K562 (cell line): ENCODE measurements around the gene FGGY. TPM values are rescaled to one million over a fixed set of nuclear protein-coding genes. Genes with fewer than 3 reads are reported as not detected.

Source experiments
- ATAC-seq: fragments of 200-7000 bp; cut with Tn5 transposase; 3 replicates; pipeline ENCODE4 v1.9.1; 2020; ENCODE audit warnings: moderate library complexity
- BruUV-seq: library from RNA; stranded (reverse); fragments of 400-500 nt; replicated peaks from 2 replicates; lab custom pipeline; 2021; lab: Mats Ljungman, UMichigan
- CTCF ChIA-PET: fragments of 300-600 bp; formaldehyde crosslinking; extraction: SDS; loops from one replicate; lab custom pipeline; 2021; ENCODE audit warnings: low intra/inter-chr PET ratio; lab: Yijun Ruan, JAX
- POLR2A ChIA-PET: fragments of 300-600, 350-650 bp; sonication (Branson Sonifier 250); formaldehyde crosslinking; extraction: SDS; loops from one replicate; lab custom pipeline; 2021; ENCODE audit warnings: antibody characterized with exemption, inconsistent platforms; lab: Yijun Ruan, JAX
- DNase-seq, 4 experiments: peaks; one replicate each; pipeline versions ENCODE4 v3.0.0 to v3.0.0-alpha.2; 2011 to 2018; ENCODE audit warnings: low spot score in 3 of 4, mixed read lengths in 3 of 4; ENCODE audit errors: extremely low read depth in 1 of 4
- FAIRE-seq: peaks from 2 replicates; lab custom pipeline; 2011; peaks lifted over from hg19 to GRCh38; lab: Jason Lieb, UNC
- H2AFZ ChIP-seq: 2 replicates; pipeline ENCODE4 v1.6.0; 2011; ENCODE audit warnings: low read depth, low read length, control low read depth, inconsistent platforms
- H3K27ac ChIP-seq: fragments of 200-600 bp; 3 replicates; pipeline ENCODE4 v1.8.0; 2011; ENCODE audit warnings: low read depth, mild to moderate bottlenecking, control low read depth, inconsistent platforms, low read length, moderate library complexity, mixed read lengths; ENCODE audit errors: extremely low read depth
- H3K27me3 ChIP-seq, 2 experiments: fragments of 300-600 bp in 1 of 2; 2 replicates in 1 of 2; 3 replicates in 1 of 2; pipeline versions ENCODE4 v1.6.0 to v1.8.0; 2011; ENCODE audit warnings: inconsistent platforms in 2 of 2, low read length in 2 of 2, mild to moderate bottlenecking in 1 of 2, mixed read lengths in 1 of 2, moderate library complexity in 1 of 2; ENCODE audit not compliant: control insufficient read depth in 2 of 2, insufficient read depth in 2 of 2
- H3K36me3 ChIP-seq: fragments of 300-600 bp; 3 replicates; pipeline ENCODE4 v1.8.0; 2011; ENCODE audit warnings: mild to moderate bottlenecking, low read length, inconsistent platforms; ENCODE audit not compliant: control insufficient read depth, insufficient read depth
- H3K4me1 ChIP-seq, 2 experiments: fragments of 200-600 bp in 1 of 2; replicated peaks in 1 of 2; 2 replicates in 1 of 2; 3 replicates in 1 of 2; pipeline versions ENCODE4 v1.5.1 to v1.8.0; 2011; ENCODE audit warnings: inconsistent platforms in 2 of 2, low read length in 2 of 2, mild to moderate bottlenecking in 1 of 2, mixed read lengths in 1 of 2, moderate library complexity in 1 of 2; ENCODE audit not compliant: control insufficient read depth in 2 of 2, insufficient read depth in 2 of 2
- H3K4me2 ChIP-seq: 2 replicates; pipeline ENCODE4 v1.6.1; 2011; ENCODE audit warnings: low read length, control low read depth, inconsistent platforms, mixed read lengths; ENCODE audit not compliant: insufficient read depth
- H3K4me3 ChIP-seq: fragments of 200-600 bp; sonication (generic), shearing (Covaris generic); 2 replicates; pipeline ENCODE4 v1.5.1; 2016; ENCODE audit warnings: control low read depth, inconsistent platforms
- H3K79me2 ChIP-seq: fragments of 200-600 bp; 3 replicates; pipeline ENCODE4 v1.8.0; 2011; ENCODE audit warnings: low read length, inconsistent platforms; ENCODE audit not compliant: control insufficient read depth, insufficient read depth
- H3K9ac ChIP-seq, 2 experiments: 2 replicates each; pipeline versions ENCODE4 v1.6.0 to v1.6.1; 2011; ENCODE audit warnings: low read depth in 2 of 2, low read length in 2 of 2, control low read depth in 1 of 2, inconsistent platforms in 1 of 2, mild to moderate bottlenecking in 1 of 2, mixed read lengths in 1 of 2; ENCODE audit not compliant: insufficient read depth in 1 of 2
- H3K9me1 ChIP-seq: one replicate; pipeline ENCODE4 v1.6.0; 2011; ENCODE audit warnings: inconsistent platforms, mild to moderate bottlenecking, low read length, moderate library complexity; ENCODE audit not compliant: control insufficient read depth, insufficient read depth
- H3K9me3 ChIP-seq: replicated peaks from 2 replicates; pipeline ENCODE4 v1.5.1; 2011; ENCODE audit warnings: low read depth, low read length, inconsistent platforms; ENCODE audit not compliant: control insufficient read depth, insufficient read depth
- H4K20me1 ChIP-seq: replicated peaks from 2 replicates; pipeline ENCODE4 v1.6.1; 2011; ENCODE audit warnings: low read length, inconsistent platforms, mixed read lengths; ENCODE audit not compliant: control insufficient read depth, insufficient read depth
- E2F1 ChIP-seq: sonication (generic); formaldehyde crosslinking; IDR thresholded peaks from 2 replicates; pipeline ENCODE4 v1.8.1; 2023; ENCODE audit warnings: mild to moderate bottlenecking, missing genetic modification reagents, moderate library complexity
- E2F5 ChIP-seq: sonication (generic); formaldehyde crosslinking; IDR thresholded peaks from 2 replicates; pipeline ENCODE4 v1.8.0; 2022; ENCODE audit warnings: mild to moderate bottlenecking, missing genetic modification reagents
- GATAD2B ChIP-seq: fragments of 450-650 bp; IDR thresholded peaks from 2 replicates; pipeline ENCODE4 v1.6.1; 2017; ENCODE audit warnings: mild to moderate bottlenecking, borderline replicate concordance
- HNRNPUL1 ChIP-seq: fragments of 200-400 bp; formaldehyde crosslinking; IDR thresholded peaks from 2 replicates; pipeline ENCODE4 v1.6.1; 2017; ENCODE audit warnings: low read length
- KDM2B ChIP-seq: fragments of 250-450 bp; sonication (Bioruptor Pico); IDR thresholded peaks from 2 replicates; pipeline ENCODE4 v1.8.0; 2021; ENCODE audit warnings: mild to moderate bottlenecking, moderate library complexity
- MECOM ChIP-seq: fragments of 250-450 bp; sonication (Bioruptor Pico); IDR thresholded peaks from 2 replicates; pipeline ENCODE4 v1.8.0; 2022; ENCODE audit warnings: inconsistent platforms
- NCOA1 ChIP-seq: fragments of 450-650 bp; IDR thresholded peaks from 2 replicates; pipeline ENCODE4 v1.6.1; 2016; ENCODE audit warnings: low read depth
- NFATC3 ChIP-seq: fragments of 450-650 bp; IDR thresholded peaks from 2 replicates; pipeline ENCODE4 v1.6.1; 2017; ENCODE audit warnings: mild to moderate bottlenecking
- PHB2 ChIP-seq: fragments of 450-650 bp; IDR thresholded peaks from 2 replicates; pipeline ENCODE4 v1.6.1; 2017; ENCODE audit warnings: low read depth
- SRSF1 ChIP-seq: fragments of 200-400 bp; formaldehyde crosslinking; IDR thresholded peaks from 2 replicates; pipeline ENCODE4 v1.6.1; 2017; ENCODE audit warnings: mild to moderate bottlenecking, low read depth, low read length, moderate library complexity
- STAT6 ChIP-seq: sonication (generic); formaldehyde crosslinking; IDR thresholded peaks from 2 replicates; pipeline ENCODE4 v1.8.1; 2023; ENCODE audit warnings: mild to moderate bottlenecking, missing genetic modification reagents
- YBX1 ChIP-seq: fragments of 450-650 bp; IDR thresholded peaks from 2 replicates; pipeline ENCODE4 v1.7.1; 2016; ENCODE audit warnings: mild to moderate bottlenecking
- WGBS: fragments of 100-300 bp; shearing (Covaris generic); methylation state at CpG from one replicate; pipeline ENCODE4 v1.1.6; 2016; ENCODE audit warnings: low coverage, mixed read lengths; ENCODE audit not compliant: insufficient coverage; ENCODE audit errors: missing lambda C conversion rate; 5-methylcytosine and 5-hydroxymethylcytosine counted together
- in situ Hi-C: fragments of 300-500 bp; cut with MboI; formaldehyde crosslinking; loops from 4 replicates; pipeline ENCODE4 v1.15.0; 2018; ENCODE audit warnings: inconsistent platforms, mixed read lengths
- intact Hi-C: fragments of 100-400 bp; cut with micrococcal nuclease; formaldehyde crosslinking; loops from 2 replicates; pipeline ENCODE4 v1.14.2; 2022
- polyA plus RNA-seq, 8 experiments: library from polyadenylated mRNA; depleted of rRNA in 4 of 8; stranded (reverse) in 5 of 8; unstranded in 3 of 8; fragments of >200 nt; fragmentation: Nextera tagmentation in 2 of 8; fragmentation: Illumina TruSeq in 1 of 8; extraction: Ambion mirVana in 2 of 8; extraction: Trizol in 1 of 8; gene quantifications; 2 replicates each; pipeline versions ENCODE4 v1.2.1 to v1.2.3, GENCODE V29; 2011 to 2014; ENCODE audit warnings: inconsistent platforms in 1 of 8, missing spikeins in 1 of 8
- total RNA-seq, 7 experiments: library from RNA; depleted of rRNA in 6 of 7; stranded (reverse); fragments of >200 nt in 6 of 7; fragmentation: Illumina TruSeq in 2 of 7; extraction: Trizol in 2 of 7; gene quantifications; 2 replicates each; pipeline versions ENCODE4 v1.2.1 to v1.2.3, GENCODE V29; 2011 to 2021; ENCODE audit warnings: low replicate concordance in 1 of 7
- TF ChIP-seq, protein P1 (sequence below): fragments of 250-450 bp; sonication (Bioruptor Pico); IDR thresholded peaks from 2 replicates; pipeline ENCODE4 v1.5.0; 2020; ENCODE audit warnings: mild to moderate bottlenecking
- TF ChIP-seq, protein P2 (sequence below): fragments of 250-450 bp; sonication (Bioruptor Pico); IDR thresholded peaks from 2 replicates; pipeline ENCODE4 v1.8.0; 2021; ENCODE audit warnings: mild to moderate bottlenecking, moderate library complexity
- TF ChIP-seq, protein P3 (sequence below): fragments of 250-450 bp; sonication (Bioruptor Pico); IDR thresholded peaks from 2 replicates; pipeline ENCODE4 v1.4.0; 2020; ENCODE audit warnings: borderline replicate concordance

Gene FGGY
- total and polyA plus RNA-seq, 9 of the 15 experiments (the other 6 are each of a cell fraction or from before 2014, with no cell fraction given) = 9.7 to 19.2 (median 12.6) TPM

- Histone ChIP-seq H3K4me2 (no peak overlapping the region), H3K9me3 (no peaks in the 10 kb centered on the region), H2AFZ (no peak overlapping the region), H3K4me3 (no peak overlapping the region), H3K27me3 (no peaks in the 10 kb centered on the region), H3K9ac (no peak overlapping the region), H4K20me1 (no peaks in the 10 kb centered on the region), H3K4me1 (no peaks in the 10 kb centered on the region), H3K79me2 (no peaks in the 10 kb centered on the region), H3K36me3 (no peaks in the 10 kb centered on the region), H3K27ac (no peak overlapping the region), H3K9me1 (no peaks in the 10 kb centered on the region)
- ChIA-PET CTCF (no interaction called here), POLR2A (no interaction called here)
- no peak for FAIRE-seq
- intact Hi-C loops (no loop called here), in situ Hi-C loops (no loop called here)
- ATAC-seq = no peak
- DNase-seq = no peak
- no TSS peak for BruUV-seq
- WGBS = 42% methylated on average over 1 of the region's 1 CpG
- TF ChIP-seq, protein P1, sequence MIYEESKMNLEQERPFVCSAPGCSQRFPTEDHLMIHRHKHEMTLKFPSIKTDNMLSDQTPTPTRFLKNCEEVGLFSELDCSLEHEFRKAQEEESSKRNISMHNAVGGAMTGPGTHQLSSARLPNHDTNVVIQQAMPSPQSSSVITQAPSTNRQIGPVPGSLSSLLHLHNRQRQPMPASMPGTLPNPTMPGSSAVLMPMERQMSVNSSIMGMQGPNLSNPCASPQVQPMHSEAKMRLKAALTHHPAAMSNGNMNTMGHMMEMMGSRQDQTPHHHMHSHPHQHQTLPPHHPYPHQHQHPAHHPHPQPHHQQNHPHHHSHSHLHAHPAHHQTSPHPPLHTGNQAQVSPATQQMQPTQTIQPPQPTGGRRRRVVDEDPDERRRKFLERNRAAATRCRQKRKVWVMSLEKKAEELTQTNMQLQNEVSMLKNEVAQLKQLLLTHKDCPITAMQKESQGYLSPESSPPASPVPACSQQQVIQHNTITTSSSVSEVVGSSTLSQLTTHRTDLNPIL = no peak
- TF ChIP-seq MECOM (CRISPR knock-in tag) = no peak
- TF ChIP-seq, protein P2, sequence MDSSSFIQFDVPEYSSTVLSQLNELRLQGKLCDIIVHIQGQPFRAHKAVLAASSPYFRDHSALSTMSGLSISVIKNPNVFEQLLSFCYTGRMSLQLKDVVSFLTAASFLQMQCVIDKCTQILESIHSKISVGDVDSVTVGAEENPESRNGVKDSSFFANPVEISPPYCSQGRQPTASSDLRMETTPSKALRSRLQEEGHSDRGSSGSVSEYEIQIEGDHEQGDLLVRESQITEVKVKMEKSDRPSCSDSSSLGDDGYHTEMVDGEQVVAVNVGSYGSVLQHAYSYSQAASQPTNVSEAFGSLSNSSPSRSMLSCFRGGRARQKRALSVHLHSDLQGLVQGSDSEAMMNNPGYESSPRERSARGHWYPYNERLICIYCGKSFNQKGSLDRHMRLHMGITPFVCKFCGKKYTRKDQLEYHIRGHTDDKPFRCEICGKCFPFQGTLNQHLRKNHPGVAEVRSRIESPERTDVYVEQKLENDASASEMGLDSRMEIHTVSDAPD = no peak
- no peak for TF ChIP-seq NCOA1
- TF ChIP-seq YBX1 = no peak
- no peak for TF ChIP-seq STAT6 (CRISPR knock-in tag)
- TF ChIP-seq E2F1 (CRISPR knock-in tag) = no peak
- no peak for TF ChIP-seq GATAD2B
- TF ChIP-seq KDM2B (CRISPR knock-in tag) = no peak
- TF ChIP-seq E2F5 = no peak
- no peak for TF ChIP-seq PHB2
- TF ChIP-seq NFATC3 = no peak
- no peak for TF ChIP-seq SRSF1
- TF ChIP-seq HNRNPUL1 = no peak
- TF ChIP-seq, protein P3, sequence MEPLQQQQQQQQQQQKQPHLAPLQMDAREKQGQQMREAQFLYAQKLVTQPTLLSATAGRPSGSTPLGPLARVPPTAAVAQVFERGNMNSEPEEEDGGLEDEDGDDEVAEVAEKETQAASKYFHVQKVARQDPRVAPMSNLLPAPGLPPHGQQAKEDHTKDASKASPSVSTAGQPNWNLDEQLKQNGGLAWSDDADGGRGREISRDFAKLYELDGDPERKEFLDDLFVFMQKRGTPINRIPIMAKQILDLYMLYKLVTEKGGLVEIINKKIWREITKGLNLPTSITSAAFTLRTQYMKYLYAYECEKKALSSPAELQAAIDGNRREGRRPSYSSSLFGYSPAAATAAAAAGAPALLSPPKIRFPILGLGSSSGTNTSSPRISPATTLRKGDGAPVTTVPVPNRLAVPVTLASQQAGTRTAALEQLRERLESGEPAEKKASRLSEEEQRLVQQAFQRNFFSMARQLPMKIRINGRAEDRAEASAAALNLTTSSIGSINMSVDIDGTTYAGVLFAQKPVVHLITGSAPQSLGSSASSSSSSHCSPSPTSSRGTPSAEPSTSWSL (CRISPR knock-in tag) = no peak
Measured at GRCh38 chr1:59438058-59438560, 141.2 kb downstream of the FGGY start.
